HEK293T (cell line): Measurements from ENCODE around the gene STIL.
A peak's percentile ranks its signal among the peaks of the same experiment; 100 is the strongest.
"Not testable (repeated sequence)": the region's sequence is repeated elsewhere in the genome, so short reads cannot be mapped to it uniquely, and the experiment has no call there.

Source experiments
- CTCF ChIA-PET: fragments of 350-600 bp; formaldehyde crosslinking; extraction: SDS; loops from one replicate; lab custom pipeline; 2021; ENCODE audit warnings: antibody characterized with exemption, inconsistent platforms; lab: Yijun Ruan, JAX
- POLR2A ChIA-PET: fragments of 350-600 bp; formaldehyde crosslinking; extraction: SDS; loops from one replicate; lab custom pipeline; 2020; ENCODE audit warnings: antibody characterized with exemption, inconsistent platforms; lab: Yijun Ruan, JAX
- DNase-seq: peaks from one replicate; pipeline ENCODE4 v3.0.0; 2012; ENCODE audit warnings: mixed read lengths; ENCODE audit errors: extremely low spot score
- ARNT ChIP-seq: fragments of 450-650 bp; IDR thresholded peaks from 2 replicates; pipeline ENCODE4 v1.6.1; 2017; ENCODE audit warnings: mild to moderate bottlenecking
- BHLHE40 ChIP-seq: fragments of 450-650 bp; IDR thresholded peaks from 2 replicates; pipeline ENCODE4 v1.6.1; 2016; ENCODE audit warnings: mild to moderate bottlenecking, moderate library complexity, borderline replicate concordance
- CTBP1 ChIP-seq: fragments of 450-650 bp; IDR thresholded peaks from 2 replicates; pipeline ENCODE4 v1.6.1; 2016; ENCODE audit warnings: borderline replicate concordance
- ELF4 ChIP-seq: fragments of 450-650 bp; IDR thresholded peaks from 2 replicates; pipeline ENCODE4 v1.6.1; 2017; ENCODE audit warnings: antibody characterized with exemption
- FOXA1 ChIP-seq: fragments of 450-650 bp; IDR thresholded peaks from 2 replicates; pipeline ENCODE4 v1.6.1; 2016; ENCODE audit warnings: mild to moderate bottlenecking
- FOXK2 ChIP-seq: fragments of 450-650 bp; IDR thresholded peaks from 2 replicates; pipeline ENCODE4 v1.6.1; 2016; ENCODE audit warnings: mild to moderate bottlenecking
- FOXM1 ChIP-seq: fragments of 450-650 bp; IDR thresholded peaks from 2 replicates; pipeline ENCODE4 v1.6.1; 2017; ENCODE audit warnings: mild to moderate bottlenecking, borderline replicate concordance
- HDGF ChIP-seq: fragments of 450-650 bp; IDR thresholded peaks from 2 replicates; pipeline ENCODE4 v1.6.1; 2017; ENCODE audit warnings: antibody characterized with exemption, borderline replicate concordance
- L3MBTL2 ChIP-seq: fragments of 450-650 bp; conservative IDR thresholded peaks from 2 replicates; pipeline ENCODE4 v1.6.1; 2016; ENCODE audit warnings: mild to moderate bottlenecking
- LEF1 ChIP-seq: fragments of 450-650 bp; IDR thresholded peaks from 2 replicates; pipeline ENCODE4 v1.6.1; 2017; ENCODE audit warnings: mild to moderate bottlenecking, borderline replicate concordance
- NFRKB ChIP-seq: fragments of 450-650 bp; IDR thresholded peaks from 2 replicates; pipeline ENCODE4 v1.6.1; 2016; ENCODE audit warnings: mild to moderate bottlenecking, moderate library complexity
- PKNOX1 ChIP-seq: fragments of 450-650 bp; IDR thresholded peaks from 2 replicates; pipeline ENCODE4 v1.6.1; 2016
- SP1 ChIP-seq: fragments of 450-650 bp; IDR thresholded peaks from 2 replicates; pipeline ENCODE4 v1.6.1; 2017
- SUZ12 ChIP-seq: fragments of 450-650 bp; IDR thresholded peaks from 2 replicates; pipeline ENCODE4 v1.6.1; 2016; ENCODE audit warnings: mild to moderate bottlenecking
- TARDBP ChIP-seq: fragments of 450-650 bp; IDR thresholded peaks from 2 replicates; pipeline ENCODE4 v1.6.1; 2016
- ZNF384 ChIP-seq: fragments of 450-650 bp; IDR thresholded peaks from 2 replicates; pipeline ENCODE4 v1.6.1; 2016

Gene STIL

GRCh38 chr1:47313915-47314664 lies at the start of gene STIL:
Gene STIL (minus strand): TSS chr1:47314147. CDS start chr1:47310319, 3,828 bp downstream.
- ChIA-PET POLR2A (interaction anchor here (0.6 to 4.6 kb wide), 31 partner anchors 8 to 412 kb away, joined by 3 to 88 read pairs (median 4); partner anchors contain the start of genes CMPK1 and PDZK1IP1), CTCF (interaction anchor here (0.8 to 1.2 kb wide), 6 partner anchors 10 to 136 kb away, joined by 3 to 5 read pairs (median 4); no protein-coding TSS in a partner anchor)
- TF ChIP-seq FOXA1 = no peak
- TF ChIP-seq CTBP1 = peak; percentile 48; the same call in 1 of the 2 replicates
- TF ChIP-seq PKNOX1 = peak; percentile 98
- peak; percentile 74 for TF ChIP-seq FOXM1
- TF ChIP-seq ELF4 = peak; percentile 87
- no peak for TF ChIP-seq NFRKB
- no peak for TF ChIP-seq SUZ12
- no peak for TF ChIP-seq HDGF
- TF ChIP-seq SP1 = no peak
- peak; percentile 95 for DNase-seq

- CTCF ChIA-PET = no interaction called here
- TF ChIP-seq ARNT (no peak), PKNOX1 (no peak), BHLHE40 (no peak), HDGF (no peak)
- POLR2A ChIA-PET = interaction anchor here (1.0 kb wide), 1 partner anchor 48 kb away, joined by 3 read pairs; the partner anchor contains the start of gene STIL
- DNase-seq = no peak
These were observed 48.9 kb upstream of the STIL start for GRCh38 chr1:47362828-47363227.

- no peak for TF ChIP-seq ARNT
- no peak for TF ChIP-seq CTBP1
- TF ChIP-seq L3MBTL2 = no peak
- TF ChIP-seq SP1 = no peak
- no peak for TF ChIP-seq FOXA1
- TF ChIP-seq HDGF = no peak
- TF ChIP-seq FOXK2 = no peak
- no peak for TF ChIP-seq TARDBP
- TF ChIP-seq SUZ12 = no peak
- TF ChIP-seq NFRKB = no peak
- TF ChIP-seq ZNF384 = no peak
- TF ChIP-seq LEF1 = no peak
- CTCF ChIA-PET = interaction anchor here (0.6 to 0.9 kb wide), 2 partner anchors 70 to 350 kb away, joined by 3 to 4 read pairs; no protein-coding TSS in a partner anchor
- POLR2A ChIA-PET = no interaction called here
- DNase-seq = no peak
These were observed 47.4 kb upstream of the STIL start for GRCh38 chr1:47361380-47361779.

- POLR2A ChIA-PET = interaction anchor here (1.2 to 2.0 kb wide), 2 partner anchors 18 to 37 kb away, joined by 4 to 8 read pairs; partner anchors contain the start of genes CMPK1 and STIL
- CTCF ChIA-PET = interaction anchor here (1.5 kb wide), 1 partner anchor 12 kb away, joined by 5 read pairs; no protein-coding TSS in a partner anchor
- no peak for DNase-seq
- TF ChIP-seq FOXA1 (no peak), PKNOX1 (peak; percentile 13; the same call in 1 of the 2 replicates)
These were observed 37.4 kb upstream of the STIL start for GRCh38 chr1:47351305-47351704.

GRCh38 chr1:47348246-47348645 lies 34.3 kb upstream of the STIL start:
- DNase-seq = no peak
- TF ChIP-seq NFRKB (no peak), BHLHE40 (no peak), PKNOX1 (no peak), CTBP1 (no peak), ELF4 (no peak), ZNF384 (no peak), FOXK2 (no peak), HDGF (no peak)
- ChIA-PET POLR2A (interaction anchor here (1.0 to 1.7 kb wide), 3 partner anchors 15 to 1124 kb away, joined by 3 to 6 read pairs (median 4); partner anchors contain the start of genes CMPK1, SPATA6 and STIL), CTCF (no interaction called here)

GRCh38 chr1:47347735-47348134 lies 33.8 kb upstream of the STIL start:
- TF ChIP-seq FOXM1 (no peak), L3MBTL2 (no peak), ZNF384 (no peak), FOXA1 (no peak), BHLHE40 (no peak), ELF4 (no peak), NFRKB (no peak), SUZ12 (no peak), CTBP1 (no peak), TARDBP (no peak), FOXK2 (no peak), LEF1 (no peak), PKNOX1 (no peak)
- POLR2A ChIA-PET = interaction anchor here (0.8 to 1.3 kb wide), 2 partner anchors 14 kb away, joined by 3 to 4 read pairs; partner anchors contain the start of gene CMPK1
- DNase-seq = no peak
- CTCF ChIA-PET = no interaction called here

- DNase-seq, CTCF ChIA-PET: not testable (repeated sequence)
- POLR2A ChIA-PET = interaction anchor here (0.8 to 1.1 kb wide), 2 partner anchors 12 to 13 kb away, joined by 3 read pairs; partner anchors contain the start of gene CMPK1
These were observed 33.0 kb upstream of the STIL start for GRCh38 chr1:47346979-47347378.
